Upper lobe of right lung (tissue), 1 donor: ENCODE measurements around the gene KCNT1. TPM values are rescaled to one million over a fixed set of nuclear protein-coding genes. Genes with fewer than 3 reads are reported as not detected.
A peak's percentile ranks its signal among the peaks of the same experiment; 100 is the strongest.

ENCODE experiments used
- ATAC-seq: fragments of 200-7000 bp; cut with Tn5 transposase; one replicate; pipeline ENCODE4 v1.9.1; 2020; ENCODE audit warnings: mild to moderate bottlenecking, moderate library complexity
- DNase-seq: peaks from one replicate; pipeline ENCODE4 v3.0.0-alpha.2; 2020
- H3K27ac ChIP-seq: fragments of 200-600 bp; one replicate; pipeline ENCODE4 v1.8.0; 2022
- H3K27me3 ChIP-seq: fragments of 200-600 bp; one replicate; pipeline ENCODE4 v1.8.0; 2022; ENCODE audit warnings: mild to moderate bottlenecking
- H3K36me3 ChIP-seq: fragments of 200-600 bp; one replicate; pipeline ENCODE4 v1.8.0; 2022
- H3K4me1 ChIP-seq: fragments of 200-600 bp; one replicate; pipeline ENCODE4 v1.8.0; 2022
- H3K4me3 ChIP-seq: fragments of 200-600 bp; one replicate; pipeline ENCODE4 v1.8.0; 2022; ENCODE audit warnings: mild to moderate bottlenecking
- H3K9me3 ChIP-seq: fragments of 200-600 bp; one replicate; pipeline ENCODE4 v1.8.0; 2022
- intact Hi-C: fragments of 100-400 bp; cut with DNase I; formaldehyde crosslinking; loops from one replicate; pipeline ENCODE4 v1.11.0; 2022
- total RNA-seq: library from RNA; stranded (reverse); fragmentation: NEBNext Ultra II Directional; extraction: Animal tissue kit (Norgen Biotek cat#: 25700); gene quantifications from one replicate; pipeline ENCODE4 v1.2.1, GENCODE V29; 2021
- TF ChIP-seq, protein P1 (sequence below): fragments of 200-600 bp; IDR thresholded peaks from one replicate; pipeline ENCODE4 v1.8.0; 2022; ENCODE audit warnings: antibody characterized with exemption
- donor health status: DM: no; HTN: yes; CAD: no; lungs with severe emphysema.

Gene KCNT1
- total RNA-seq, 1 donor from 2014 or later = 0.29 TPM

- peaks cover 94% of the 10 kb centered on the region for H3K36me3 ChIP-seq
These were observed 114.6 kb downstream of the KCNT1 start for GRCh38 chr9:135816651-135816970.

DNA sequence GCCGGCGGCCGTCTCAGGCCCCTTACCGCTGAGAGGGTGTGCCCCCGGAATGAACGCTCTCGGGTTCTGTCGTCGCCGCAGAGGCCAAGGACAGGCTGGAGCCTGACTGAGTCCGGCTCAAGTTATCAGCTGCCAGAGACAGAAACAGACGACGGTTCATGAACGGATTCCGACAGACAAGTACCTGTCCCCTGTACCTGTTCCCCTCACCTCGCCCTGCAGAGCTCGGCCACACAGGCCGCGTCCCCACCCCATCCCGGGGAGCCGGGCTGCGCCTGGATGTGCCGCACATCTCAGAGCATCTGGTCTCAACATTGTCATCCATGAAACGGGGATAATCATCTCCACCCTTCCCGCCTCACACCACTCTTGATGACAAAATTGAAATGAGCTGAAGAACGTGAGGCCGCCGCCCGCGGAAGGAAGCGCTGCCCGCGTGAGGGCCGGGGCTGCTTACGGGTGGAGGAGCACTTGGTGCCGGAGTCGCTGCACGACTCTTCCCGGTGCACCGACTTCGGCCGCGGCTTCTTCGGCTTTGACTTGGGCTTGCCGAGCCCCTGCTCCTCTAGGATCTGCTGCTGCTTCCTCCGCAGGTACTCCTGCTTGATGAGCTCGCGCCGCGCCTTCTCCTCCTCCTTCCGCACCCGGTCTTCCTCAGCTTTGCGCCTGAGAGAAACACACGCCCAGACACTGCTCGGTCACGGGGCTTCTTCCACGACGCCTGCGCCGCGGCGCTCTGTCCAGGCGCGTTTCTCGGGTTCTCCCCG, 116.1 kb downstream of the KCNT1 start:
- ATAC-seq = no peak

More at GRCh38 chr9:135816651-135816970, 114.6 kb downstream of the KCNT1 start:
- Histone ChIP-seq H3K4me1 (no peaks in the 10 kb centered on the region), H3K27me3 (no peaks in the 10 kb centered on the region), H3K9me3 (no peaks in the 10 kb centered on the region), H3K27ac (no peak overlapping the region), H3K4me3 (no peak overlapping the region)
- TF ChIP-seq, protein P1, sequence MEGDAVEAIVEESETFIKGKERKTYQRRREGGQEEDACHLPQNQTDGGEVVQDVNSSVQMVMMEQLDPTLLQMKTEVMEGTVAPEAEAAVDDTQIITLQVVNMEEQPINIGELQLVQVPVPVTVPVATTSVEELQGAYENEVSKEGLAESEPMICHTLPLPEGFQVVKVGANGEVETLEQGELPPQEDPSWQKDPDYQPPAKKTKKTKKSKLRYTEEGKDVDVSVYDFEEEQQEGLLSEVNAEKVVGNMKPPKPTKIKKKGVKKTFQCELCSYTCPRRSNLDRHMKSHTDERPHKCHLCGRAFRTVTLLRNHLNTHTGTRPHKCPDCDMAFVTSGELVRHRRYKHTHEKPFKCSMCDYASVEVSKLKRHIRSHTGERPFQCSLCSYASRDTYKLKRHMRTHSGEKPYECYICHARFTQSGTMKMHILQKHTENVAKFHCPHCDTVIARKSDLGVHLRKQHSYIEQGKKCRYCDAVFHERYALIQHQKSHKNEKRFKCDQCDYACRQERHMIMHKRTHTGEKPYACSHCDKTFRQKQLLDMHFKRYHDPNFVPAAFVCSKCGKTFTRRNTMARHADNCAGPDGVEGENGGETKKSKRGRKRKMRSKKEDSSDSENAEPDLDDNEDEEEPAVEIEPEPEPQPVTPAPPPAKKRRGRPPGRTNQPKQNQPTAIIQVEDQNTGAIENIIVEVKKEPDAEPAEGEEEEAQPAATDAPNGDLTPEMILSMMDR = no peak
- intact Hi-C loops = no loop called here
- peak; percentile 50 for DNase-seq
- ATAC-seq = no peak

DNA sequence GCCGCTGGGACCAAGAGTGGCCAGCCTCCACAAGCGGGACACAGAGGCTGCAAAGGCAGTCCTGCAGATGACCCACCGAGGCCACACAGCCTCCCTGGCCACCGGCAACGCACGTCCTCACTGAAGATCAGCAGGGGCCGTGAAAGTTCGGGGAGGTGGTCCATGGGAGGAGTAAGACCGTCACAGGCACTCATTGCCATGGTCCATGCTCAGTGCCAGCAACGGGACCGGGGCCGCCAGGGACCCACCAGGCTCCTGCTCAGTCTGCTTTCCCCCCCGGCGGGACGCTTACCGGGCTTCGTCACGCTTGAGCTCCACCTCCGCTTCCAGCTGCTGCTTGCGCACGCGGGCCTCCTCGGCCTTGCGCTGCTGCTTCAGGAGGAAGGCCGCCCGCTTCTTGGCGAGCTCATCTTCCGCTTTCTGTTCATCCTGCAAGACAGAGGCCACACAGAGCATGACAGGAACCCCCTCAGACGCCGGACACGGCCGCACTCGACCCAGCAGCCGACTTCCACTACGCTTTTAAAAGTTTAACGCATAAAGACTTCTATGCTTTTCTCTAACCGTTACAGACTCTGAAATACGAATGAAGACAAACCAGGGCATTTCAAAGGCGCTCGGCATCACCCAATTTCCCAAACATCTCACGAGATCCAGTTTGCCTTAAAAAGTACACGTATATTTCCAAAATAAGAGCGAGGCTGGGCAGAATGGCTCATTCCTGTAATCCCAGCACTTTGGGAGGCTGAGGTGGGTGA, 116.9 kb downstream of the KCNT1 start:
- Histone ChIP-seq H3K4me3 (no peak overlapping the region), H3K36me3 (peaks cover 100% of the 10 kb centered on the region), H3K27me3 (no peaks in the 10 kb centered on the region), H3K4me1 (no peaks in the 10 kb centered on the region), H3K27ac (no peak overlapping the region), H3K9me3 (no peaks in the 10 kb centered on the region)
- TF ChIP-seq, protein P1 = no peak
- ATAC-seq (no peak), DNase-seq (peak; percentile 35)
- intact Hi-C loops = no loop called here

More for the DNA sequence above, 116.1 kb downstream of the KCNT1 start:
- Histone ChIP-seq H3K9me3 (no peaks in the 10 kb centered on the region), H3K36me3 (peaks cover 100% of the 10 kb centered on the region), H3K27me3 (no peaks in the 10 kb centered on the region), H3K27ac (no peak overlapping the region), H3K4me1 (no peaks in the 10 kb centered on the region), H3K4me3 (no peak overlapping the region)
- TF ChIP-seq, protein P1 = no peak
- intact Hi-C loops = no loop called here
- peak; percentile 52 for DNase-seq

DNA sequence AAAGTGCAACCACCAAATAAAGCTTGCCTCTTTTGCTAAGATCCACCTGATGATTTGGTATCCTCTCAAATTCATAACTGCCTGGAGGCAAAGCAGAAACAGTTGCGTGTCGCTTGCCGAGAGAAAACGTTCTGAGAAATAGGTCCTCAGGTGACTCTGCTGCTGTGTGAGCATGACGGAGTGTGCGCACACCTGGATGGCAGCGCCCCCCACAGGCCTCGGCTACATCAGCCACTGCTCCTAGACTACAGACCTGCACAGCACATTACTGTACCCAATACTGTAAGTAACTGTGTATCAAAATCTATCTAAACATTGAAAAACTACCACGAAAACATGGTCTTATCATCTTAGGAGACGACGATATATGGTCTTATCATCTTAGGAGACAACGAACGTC, 117.9 kb downstream of the KCNT1 start:
- no peaks in the 10 kb centered on the region for H3K4me1 ChIP-seq
- ATAC-seq (no peak), DNase-seq (peak; percentile 39)
- H3K36me3 ChIP-seq = peaks cover 97% of the 10 kb centered on the region
- intact Hi-C loops = no loop called here
- TF ChIP-seq, protein P1 = no peak
- H3K27me3 ChIP-seq = no peaks in the 10 kb centered on the region
- no peak overlapping the region for H3K4me3 ChIP-seq
- no peak overlapping the region for H3K27ac ChIP-seq
- H3K9me3 ChIP-seq = no peaks in the 10 kb centered on the region

- ATAC-seq (no peak), DNase-seq (peak; percentile 57)
- Histone ChIP-seq H3K27ac (no peak overlapping the region), H3K4me3 (no peak overlapping the region), H3K9me3 (no peaks in the 10 kb centered on the region), H3K27me3 (no peaks in the 10 kb centered on the region), H3K36me3 (peaks cover 90% of the 10 kb centered on the region), H3K4me1 (no peaks in the 10 kb centered on the region)
- TF ChIP-seq, protein P1 = no peak
- intact Hi-C loops = no loop called here
These were observed 118.7 kb downstream of the KCNT1 start for GRCh38 chr9:135820661-135821060.
